Endothelial cell (in vitro differentiated cells): Measurements from ENCODE around the gene PLEKHA7. TPM values are rescaled to one million over a fixed set of nuclear protein-coding genes. Genes with fewer than 3 reads are reported as not detected.

Experiments used
- DNase-seq: peaks from one replicate; pipeline ENCODE4 v3.0.0; 2021; ENCODE audit warnings: low spot score
- H3K27ac Mint-ChIP-seq: one replicate; pipeline ENCODE4 v1.8.0; 2021; ENCODE audit warnings: mixed read lengths, inconsistent platforms; ENCODE audit not compliant: unreplicated experiment
- H3K27me3 Mint-ChIP-seq: one replicate; pipeline ENCODE4 v1.8.0; 2021; ENCODE audit warnings: mild to moderate bottlenecking, moderate library complexity, mixed read lengths, inconsistent platforms; ENCODE audit not compliant: unreplicated experiment
- H3K36me3 Mint-ChIP-seq: one replicate; pipeline ENCODE4 v1.8.0; 2021; ENCODE audit warnings: mild to moderate bottlenecking, low read depth, mixed read lengths, inconsistent platforms; ENCODE audit not compliant: unreplicated experiment
- H3K4me1 Mint-ChIP-seq: one replicate; pipeline ENCODE4 v1.8.0; 2021; ENCODE audit warnings: mild to moderate bottlenecking, mixed read lengths, inconsistent platforms; ENCODE audit not compliant: unreplicated experiment
- H3K4me3 Mint-ChIP-seq: one replicate; pipeline ENCODE4 v1.8.0; 2021; ENCODE audit warnings: mild to moderate bottlenecking, mixed read lengths, inconsistent platforms; ENCODE audit not compliant: unreplicated experiment
- H3K9me3 Mint-ChIP-seq: one replicate; pipeline ENCODE4 v1.8.0; 2021; ENCODE audit warnings: mixed read lengths, inconsistent platforms; ENCODE audit not compliant: unreplicated experiment
- CTCF ChIP-seq: fragments of 200-600 bp; sonication (generic); IDR thresholded peaks from one replicate; pipeline ENCODE4 v1.5.0; 2021; ENCODE audit warnings: antibody characterized with exemption; ENCODE audit not compliant: unreplicated experiment
- total RNA-seq: library from RNA; stranded (reverse); fragmentation: NEBNext Ultra II Directional; extraction: Animal tissue kit (Norgen Biotek cat#: 25700); gene quantifications from one replicate; pipeline ENCODE4 v1.2.1, GENCODE V29; 2021; ENCODE audit not compliant: unreplicated experiment

The PLEKHA7 gene
- total RNA-seq, 1 donor from 2014 or later, result 8.2 TPM

- no peak overlapping the region for H3K4me3 Mint-ChIP-seq
Measured at GRCh38 chr11:16767137-16767536, 247.1 kb downstream of the PLEKHA7 start.

GRCh38 chr11:16764888-16765287 lies 249.3 kb downstream of the PLEKHA7 start:
- Mint-ChIP-seq H3K4me3 (no peak overlapping the region), H3K36me3 (no peaks in the 10 kb centered on the region), H3K9me3 (no peaks in the 10 kb centered on the region), H3K27me3 (peaks cover 3% of the 10 kb centered on the region), H3K27ac (no peak overlapping the region), H3K4me1 (no peaks in the 10 kb centered on the region)
- DNase-seq, result no peak
- no peak for TF ChIP-seq CTCF

More at GRCh38 chr11:16767137-16767536, 247.1 kb downstream of the PLEKHA7 start:
- no peaks in the 10 kb centered on the region for H3K4me1 Mint-ChIP-seq
- H3K27ac Mint-ChIP-seq, result no peak overlapping the region
- H3K36me3 Mint-ChIP-seq, result no peaks in the 10 kb centered on the region
- no peaks in the 10 kb centered on the region for H3K9me3 Mint-ChIP-seq
- TF ChIP-seq CTCF, result no peak
- DNase-seq, result no peak
- peaks cover 4% of the 10 kb centered on the region for H3K27me3 Mint-ChIP-seq

- TF ChIP-seq CTCF, result no peak
- H3K4me1 Mint-ChIP-seq, result no peaks in the 10 kb centered on the region
- no peaks in the 10 kb centered on the region for H3K36me3 Mint-ChIP-seq
- no peak overlapping the region for H3K4me3 Mint-ChIP-seq
- H3K27ac Mint-ChIP-seq, result no peak overlapping the region
- no peaks in the 10 kb centered on the region for H3K9me3 Mint-ChIP-seq
- DNase-seq, result no peak
- peaks cover 3% of the 10 kb centered on the region for H3K27me3 Mint-ChIP-seq
Measured at GRCh38 chr11:16763746-16764145, 250.5 kb downstream of the PLEKHA7 start.

- Mint-ChIP-seq H3K27ac (no peak overlapping the region), H3K36me3 (peaks cover 4% of the 10 kb centered on the region), H3K4me3 (no peak overlapping the region), H3K9me3 (no peaks in the 10 kb centered on the region), H3K27me3 (peaks cover 3% of the 10 kb centered on the region), H3K4me1 (no peaks in the 10 kb centered on the region)
- TF ChIP-seq CTCF, result no peak
- DNase-seq, result no peak
Measured at GRCh38 chr11:16759857-16760508, 254.2 kb downstream of the PLEKHA7 start.

- no peak for TF ChIP-seq CTCF
- H3K27ac Mint-ChIP-seq, result no peak overlapping the region
- H3K9me3 Mint-ChIP-seq, result no peaks in the 10 kb centered on the region
- no peaks in the 10 kb centered on the region for H3K4me1 Mint-ChIP-seq
- peaks cover 11% of the 10 kb centered on the region for H3K36me3 Mint-ChIP-seq
- DNase-seq, result no peak
- no peak overlapping the region for H3K4me3 Mint-ChIP-seq
- peaks cover 3% of the 10 kb centered on the region for H3K27me3 Mint-ChIP-seq
Measured at GRCh38 chr11:16758382-16759024, 255.7 kb downstream of the PLEKHA7 start.
